ENCODE results near the gene ISLR. TPM values are rescaled to one million over a fixed set of nuclear protein-coding genes. Genes with fewer than 3 reads are reported as not detected.

The ISLR gene
- total and polyA plus RNA-seq, 2 of the 8 experiments (the other 6 are each of a cell fraction or from before 2014, with no cell fraction given): 0.29 to 0.35 TPM

- TF ChIP-seq PHF8 (conservative IDR thresholded peaks at IDR 0.05; ENCODE audit: low read depth, low read length) (no peak), CEBPB (IDR thresholded peaks at IDR 0.05; ENCODE audit: low read depth, low read length) (no peak), ASH2L (IDR thresholded peaks at IDR 0.05; ENCODE audit: low read length) (peak; percentile 13), RAD21 (IDR thresholded peaks at IDR 0.05 in 1 of 2, conservative IDR thresholded peaks at IDR 0.05 in 1 of 2; ENCODE audit: low read depth in 2 of 2, low read length in 2 of 2) (no peak), EP300 (IDR thresholded peaks at IDR 0.05; ENCODE audit: borderline replicate concordance in 1 of 2, low read depth in 2 of 2, low read length in 2 of 2) (no peak), YY1 (IDR thresholded peaks at IDR 0.05; ENCODE audit: low read depth, low read length) (0 out of 2 replicates have a peak, but pooled peaks have one; percentile 2), TEAD4 (IDR thresholded peaks at IDR 0.05; ENCODE audit: low read depth, low read length) (no peak), MAFK (IDR thresholded peaks at IDR 0.05; ENCODE audit: low read depth, low read length) (no peak), TBP (IDR thresholded peaks at IDR 0.05; ENCODE audit: low read depth, low read length) (no peak), CBX8 (IDR thresholded peaks at IDR 0.05; ENCODE audit: borderline replicate concordance, low read depth, low read length) (no peak), BCL11A (IDR thresholded peaks at IDR 0.05; ENCODE audit: low read depth in 2 of 2, low read length in 2 of 2) (no peak), HDAC2 (IDR thresholded peaks at IDR 0.05; ENCODE audit: borderline replicate concordance in 1 of 2, low read depth in 2 of 2, low read length in 2 of 2) (peak in 1 of 2 experiments; percentile 100; a peak in 2 of 4 replicates), E2F6 (IDR thresholded peaks at IDR 0.05) (0 out of 2 replicates have a peak, but pooled peaks have one; percentile 3), BRCA1 (IDR thresholded peaks at IDR 0.05; ENCODE audit: low read depth, low read length) (no peak)
- TF ChIP-seq, protein P1, sequence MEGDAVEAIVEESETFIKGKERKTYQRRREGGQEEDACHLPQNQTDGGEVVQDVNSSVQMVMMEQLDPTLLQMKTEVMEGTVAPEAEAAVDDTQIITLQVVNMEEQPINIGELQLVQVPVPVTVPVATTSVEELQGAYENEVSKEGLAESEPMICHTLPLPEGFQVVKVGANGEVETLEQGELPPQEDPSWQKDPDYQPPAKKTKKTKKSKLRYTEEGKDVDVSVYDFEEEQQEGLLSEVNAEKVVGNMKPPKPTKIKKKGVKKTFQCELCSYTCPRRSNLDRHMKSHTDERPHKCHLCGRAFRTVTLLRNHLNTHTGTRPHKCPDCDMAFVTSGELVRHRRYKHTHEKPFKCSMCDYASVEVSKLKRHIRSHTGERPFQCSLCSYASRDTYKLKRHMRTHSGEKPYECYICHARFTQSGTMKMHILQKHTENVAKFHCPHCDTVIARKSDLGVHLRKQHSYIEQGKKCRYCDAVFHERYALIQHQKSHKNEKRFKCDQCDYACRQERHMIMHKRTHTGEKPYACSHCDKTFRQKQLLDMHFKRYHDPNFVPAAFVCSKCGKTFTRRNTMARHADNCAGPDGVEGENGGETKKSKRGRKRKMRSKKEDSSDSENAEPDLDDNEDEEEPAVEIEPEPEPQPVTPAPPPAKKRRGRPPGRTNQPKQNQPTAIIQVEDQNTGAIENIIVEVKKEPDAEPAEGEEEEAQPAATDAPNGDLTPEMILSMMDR (IDR thresholded peaks at IDR 0.05; ENCODE audit: control extremely low read depth in 1 of 3, insufficient read depth in 1 of 3, low read depth in 1 of 3, low read length in 3 of 3): no peak
These were observed 41.0 kb downstream of the ISLR start (continued) for GRCh38 chr15:74214324-74215021.

Measured in H1 (cell line).